Activated CD4-positive, alpha-beta T cell treated with anti-CD3 and anti-CD28 coated beads for 1 hour (primary cell): ENCODE data around the gene TSPAN10.

Experiments
- DNase-seq: peaks from one replicate; pipeline ENCODE4 v3.0.0-alpha.2; 2020

Gene TSPAN10

GRCh38 chr17:81690549-81690948 lies 53.6 kb downstream of the TSPAN10 start:
- DNase-seq, result no peak

- DNase-seq, result no peak
These were observed 54.2 kb downstream of the TSPAN10 start for GRCh38 chr17:81691196-81691595.

- DNase-seq, result no peak
These were observed 54.6 kb downstream of the TSPAN10 start for GRCh38 chr17:81691608-81692007.

GRCh38 chr17:81693509-81694210 lies 56.7 kb downstream of the TSPAN10 start:
- DNase-seq, result no peak

- no peak for DNase-seq
These were observed 57.8 kb downstream of the TSPAN10 start for GRCh38 chr17:81694810-81695209.

GRCh38 chr17:81695211-81695610 lies 58.2 kb downstream of the TSPAN10 start:
- DNase-seq, result no peak

GRCh38 chr17:81695801-81696200 lies 58.8 kb downstream of the TSPAN10 start:
- no peak for DNase-seq

- no peak for DNase-seq
These were observed 59.4 kb downstream of the TSPAN10 start for GRCh38 chr17:81696218-81696941.

- no peak for DNase-seq
These were observed 60.5 kb downstream of the TSPAN10 start for GRCh38 chr17:81697261-81698044.
